ENCODE results near the gene ZNF598.

The ZNF598 gene

GRCh38 chr16:1990101-1990350 is 19.6 kb downstream of the ZNF598 start:
- no peak for DNase-seq

DNA sequence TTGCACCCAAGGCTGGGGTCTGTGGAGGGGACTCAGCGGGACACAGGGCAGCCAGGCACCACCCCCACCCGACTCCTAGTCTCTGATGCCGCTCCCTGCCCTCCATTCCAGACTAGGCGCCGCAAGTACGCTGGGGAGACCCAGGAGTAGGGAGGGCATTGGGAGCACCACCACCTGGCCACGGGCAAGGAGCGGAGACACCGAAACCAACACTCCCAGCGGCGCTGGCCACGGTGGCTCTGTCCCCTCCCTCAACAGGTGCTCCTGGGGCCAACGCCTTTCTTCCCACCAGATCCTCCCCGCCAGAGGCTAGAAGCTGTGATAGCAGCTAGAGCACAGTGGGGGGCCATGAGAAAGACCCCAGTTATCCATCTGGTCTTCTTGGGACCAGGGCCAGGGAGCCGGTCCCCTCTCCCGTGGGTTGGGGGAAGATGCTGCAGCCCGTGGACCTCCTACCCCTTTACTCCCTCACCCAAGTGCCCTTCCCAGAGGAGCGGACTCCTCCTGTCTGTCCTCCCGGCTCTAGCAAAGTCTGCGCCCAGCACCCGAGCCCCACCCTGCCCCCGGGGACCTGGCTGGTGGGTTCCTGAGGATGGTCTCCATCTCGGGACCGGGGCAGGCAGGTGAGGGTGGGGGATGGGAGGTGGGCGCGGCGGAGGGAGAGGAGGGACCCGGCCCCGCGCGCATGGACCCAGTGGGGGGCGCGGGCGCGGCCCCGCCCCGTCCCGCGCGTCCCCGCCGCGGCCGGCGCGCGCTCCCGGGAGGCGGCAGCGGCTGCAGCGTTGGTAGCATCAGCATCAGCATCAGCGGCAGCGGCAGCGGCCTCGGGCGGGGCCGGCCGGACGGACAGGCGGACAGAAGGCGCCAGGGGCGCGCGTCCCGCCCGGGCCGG is 20.2 kb downstream of the ZNF598 start, which contains the start of gene SYNGR3:
Gene SYNGR3, plus strand, starts transcription at position 762 of the 892 bp plus-strand sequence. CDS start 133 bp downstream, outside the sequence.
- DNase-seq, result peak; percentile 6

DNA sequence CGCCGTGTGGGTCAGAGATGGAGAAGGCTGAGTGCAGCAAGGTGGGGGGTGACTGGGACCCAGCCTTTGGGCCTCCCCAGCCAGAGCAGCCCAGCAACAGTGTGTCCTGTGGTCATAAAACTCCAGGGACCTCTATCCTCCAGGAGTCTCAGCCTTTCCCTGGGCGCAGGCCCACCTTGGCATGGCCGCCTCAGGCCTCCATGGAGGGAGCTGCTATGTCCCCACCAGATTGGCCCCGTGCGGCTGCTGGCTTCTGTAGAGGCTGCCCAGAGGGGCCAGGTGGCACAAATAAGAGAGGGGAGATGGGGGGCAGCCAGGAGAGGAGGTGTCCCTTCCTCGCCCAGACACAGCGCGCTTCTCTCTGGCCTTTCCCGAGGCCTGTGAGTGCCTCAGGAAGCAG is 22.4 kb downstream of the ZNF598 start:
- no peak for DNase-seq

- DNase-seq, result no peak
Measured at GRCh38 chr16:1985466-1986150, 24.0 kb downstream of the ZNF598 start.

GRCh38 chr16:1984347-1985225 is 25.0 kb downstream of the ZNF598 start:
- DNase-seq, result no peak

DNA sequence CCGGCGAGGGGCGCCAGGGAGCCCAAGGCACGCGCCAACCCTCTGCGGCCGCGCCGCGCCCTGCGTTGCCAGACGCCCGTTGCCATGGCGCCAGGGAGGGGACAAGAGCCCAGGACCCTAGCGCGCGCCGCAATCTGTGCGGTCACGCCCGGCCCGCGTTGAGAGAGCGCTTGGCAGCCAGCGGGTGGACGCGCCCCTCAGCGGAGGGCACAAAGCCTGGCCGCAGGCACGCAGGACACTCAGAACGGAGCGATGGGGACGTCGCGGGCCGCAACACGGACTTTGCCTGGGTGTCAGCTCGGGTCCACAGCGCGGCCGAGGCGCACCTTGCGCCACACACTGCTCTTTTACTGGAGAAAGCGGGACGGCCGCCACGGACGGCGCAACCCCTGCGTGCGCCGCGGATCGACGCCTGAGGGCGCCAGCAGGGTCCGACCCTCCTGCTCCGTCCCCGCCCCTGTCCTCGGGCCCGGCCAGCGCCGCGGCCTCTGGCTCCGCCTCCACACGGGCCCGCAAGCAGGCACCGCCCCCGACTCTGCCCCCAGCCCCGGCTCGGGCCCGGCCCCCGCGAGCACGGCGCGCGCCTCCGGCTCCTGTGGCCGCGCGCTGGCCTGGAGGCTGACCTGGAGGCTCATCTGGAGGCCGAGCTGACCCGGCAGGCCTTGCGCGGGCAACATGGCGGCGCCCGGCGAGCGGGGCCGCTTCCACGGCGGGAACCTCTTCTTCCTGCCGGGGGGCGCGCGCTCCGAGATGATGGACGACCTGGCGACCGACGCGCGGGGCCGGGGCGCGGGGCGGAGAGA is 25.9 kb downstream of the ZNF598 start, which contains the start of gene GFER:
Gene GFER, plus strand, starts transcription at position 650 of the 803 bp plus-strand sequence. Its CDS starts 26 bp downstream, at position 676.
- peak; percentile 62 for DNase-seq

DNA sequence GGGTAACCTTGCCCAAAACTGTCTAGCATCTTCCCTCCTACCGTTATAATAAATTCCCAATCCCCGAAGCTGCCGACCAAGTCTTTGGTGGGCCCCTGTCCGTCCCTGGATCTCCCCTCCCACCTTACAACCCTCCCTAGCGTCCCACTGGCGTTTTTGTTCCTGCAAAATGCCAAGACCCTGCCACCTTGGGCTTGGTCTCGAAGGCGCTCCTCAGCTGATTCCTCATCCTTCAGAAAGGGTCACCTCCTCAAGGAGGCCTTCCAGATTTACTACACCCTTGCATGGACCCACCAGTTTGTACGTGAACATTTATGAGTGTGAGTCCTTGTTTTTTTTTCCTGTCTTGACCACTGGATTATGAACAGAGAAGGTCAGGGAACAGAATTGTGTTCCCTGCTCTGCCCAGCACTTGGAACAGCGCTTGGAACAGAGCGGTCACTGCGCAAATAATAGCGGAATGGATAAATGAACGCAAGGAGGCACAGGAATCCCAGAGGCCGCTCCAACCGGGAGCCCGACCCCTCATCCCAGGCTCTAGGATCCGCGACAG is 26.6 kb downstream of the ZNF598 start:
- DNase-seq, result no peak

DNA sequence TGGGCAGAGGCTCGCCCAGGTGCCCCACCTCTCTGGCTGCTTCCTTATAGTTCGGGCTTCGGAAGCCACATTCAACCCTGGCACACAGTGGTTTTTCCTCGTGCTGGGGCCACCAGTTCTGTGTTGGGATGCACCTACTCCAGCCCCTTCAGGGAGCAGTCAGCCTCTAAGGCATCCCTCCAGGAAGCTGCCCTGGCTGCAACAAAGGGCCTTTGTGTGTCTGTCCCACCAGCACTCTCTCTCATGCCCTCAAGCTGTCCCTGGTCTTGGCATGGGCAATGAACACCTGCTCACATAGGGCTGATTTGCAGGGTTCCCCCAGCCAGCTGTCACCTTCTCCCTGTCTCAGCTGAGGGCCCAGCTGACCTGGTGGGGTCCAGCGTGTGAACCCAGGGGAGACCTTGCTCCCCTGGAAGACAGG is 27.6 kb downstream of the ZNF598 start:
- DNase-seq, result no peak

DNA sequence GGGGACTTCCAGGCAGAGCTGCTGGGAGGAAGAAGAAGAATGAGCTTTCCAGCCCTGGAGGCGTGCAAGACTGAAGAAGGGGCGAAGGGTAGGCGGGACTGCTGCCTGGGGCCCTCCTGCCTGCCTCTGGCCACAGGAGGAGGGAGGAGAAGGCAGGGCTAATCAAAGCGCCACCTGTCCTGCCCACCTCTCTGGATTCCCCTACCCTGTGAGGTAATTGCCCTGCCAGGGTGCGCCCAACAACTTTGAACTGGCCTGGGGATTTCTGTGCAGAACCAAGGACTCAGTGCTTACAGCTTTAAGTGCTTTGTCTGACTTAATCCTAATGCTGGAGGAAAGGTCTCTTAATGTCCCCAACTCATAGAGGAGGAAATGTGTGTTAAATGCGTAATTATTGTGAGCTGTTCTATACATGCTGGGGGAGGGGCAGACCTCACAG is 28.2 kb downstream of the ZNF598 start, which contains the start of gene NOXO1:
Gene NOXO1, minus strand, starts transcription at position 72 of the 439 bp plus-strand sequence. CDS start 290 bp downstream, outside the sequence.
- no peak for DNase-seq

GRCh38 chr16:1980770-1981087 is 28.9 kb downstream of the ZNF598 start:
- DNase-seq, result no peak

DNA sequence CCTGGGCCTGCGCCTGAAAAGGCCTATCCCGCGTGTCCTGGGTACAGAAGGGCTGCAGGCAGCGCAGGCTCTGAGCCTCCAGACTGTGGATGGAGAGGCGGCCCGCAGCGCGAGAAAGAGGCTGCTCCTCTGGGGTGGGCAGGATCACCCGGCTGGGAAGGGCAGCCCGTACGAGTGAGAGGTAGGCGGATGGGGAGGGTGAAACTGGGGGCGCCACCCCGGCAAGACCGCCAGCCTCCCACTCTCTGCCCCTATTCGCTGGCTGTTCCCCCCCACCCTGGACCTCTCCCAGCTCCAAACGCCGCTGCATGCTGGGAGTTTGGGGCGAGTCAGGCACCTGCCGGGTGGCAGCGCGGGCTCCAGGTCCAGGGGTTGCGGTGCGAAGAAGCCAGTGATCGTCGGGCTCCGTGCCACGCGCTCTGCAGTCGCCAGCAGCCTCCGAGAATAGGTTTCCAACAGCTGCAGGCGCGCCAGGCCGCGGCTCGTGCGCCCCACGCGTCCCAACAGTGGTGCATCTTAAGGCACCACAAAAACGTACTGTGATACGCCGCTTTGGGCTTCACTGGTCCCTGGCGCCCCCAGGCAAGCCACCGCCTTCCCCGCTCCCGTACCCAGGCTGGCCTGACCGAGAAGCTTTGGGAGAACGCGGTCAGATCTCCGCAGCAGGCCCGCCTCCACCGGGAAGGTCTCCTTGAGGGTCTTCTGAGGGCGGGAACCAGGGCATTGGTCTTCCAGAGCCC is 29.4 kb downstream of the ZNF598 start:
- DNase-seq, result no peak

DNA sequence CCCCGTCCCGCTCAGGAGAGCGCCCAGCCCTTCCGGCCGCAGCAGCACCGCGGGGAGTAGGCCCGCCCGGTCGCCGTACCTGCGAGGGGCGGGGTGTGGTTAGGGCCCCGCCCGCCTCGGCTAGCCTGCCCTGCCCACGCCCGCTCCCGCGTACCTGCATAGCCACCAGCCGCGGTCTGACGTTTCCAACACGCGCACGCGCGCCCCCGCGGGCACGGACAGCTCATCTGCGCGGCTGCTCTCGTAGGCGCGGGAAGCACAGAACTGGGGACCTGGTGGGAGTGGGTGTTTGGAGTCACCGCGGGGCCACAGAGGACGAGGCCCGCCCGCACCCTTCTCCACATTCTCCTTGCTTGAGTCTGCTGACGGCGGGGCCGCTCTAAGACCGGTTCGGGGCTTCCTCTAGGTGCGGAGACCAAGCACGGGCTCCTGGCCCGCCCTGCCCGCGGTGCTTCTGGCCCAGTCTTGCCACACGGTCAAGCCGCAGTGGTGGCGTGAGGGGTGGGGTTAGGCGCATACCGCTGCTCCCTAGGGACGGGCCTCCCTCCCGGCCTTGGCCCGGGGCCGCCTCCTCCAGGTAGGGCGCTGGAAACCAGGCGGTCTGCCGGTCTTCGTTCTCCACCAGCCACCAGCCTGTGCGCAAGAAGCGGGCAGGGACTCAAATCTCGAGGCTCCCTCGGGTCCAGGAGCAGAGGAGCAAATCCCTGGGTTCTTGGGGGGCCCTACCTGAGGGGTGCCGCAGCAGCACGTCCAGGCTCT is 30.2 kb downstream of the ZNF598 start:
- peak; percentile 34 for DNase-seq

- no peak for DNase-seq
Measured at GRCh38 chr16:1978476-1979120, 31.0 kb downstream of the ZNF598 start.

- DNase-seq, result no peak
Measured at GRCh38 chr16:1977875-1978268, 31.7 kb downstream of the ZNF598 start.

- no peak for DNase-seq
Measured at GRCh38 chr16:1976951-1977874, 32.4 kb downstream of the ZNF598 start.

DNA sequence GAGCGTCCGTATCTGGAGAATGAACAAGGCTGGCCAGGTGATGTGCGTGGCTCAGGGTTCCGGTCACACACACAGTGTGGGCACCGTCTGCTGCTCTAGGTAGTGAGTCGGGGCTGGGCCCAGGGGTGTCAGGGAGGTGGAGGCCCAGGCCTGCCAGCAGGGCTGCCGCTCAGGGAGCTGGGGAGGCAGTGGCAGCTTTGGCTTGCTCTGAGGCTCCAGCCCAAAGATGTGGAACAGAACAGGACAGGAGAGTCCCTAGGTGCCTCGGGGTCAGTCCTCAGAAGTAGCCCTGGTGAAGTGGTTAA is 33.5 kb downstream of the ZNF598 start:
- DNase-seq, result no peak

GRCh38 chr16:1975432-1976215 is 34.0 kb downstream of the ZNF598 start:
- no peak for DNase-seq

Data from NCI-H748 treated with DMSO at 0.1 percent for 48 hours (cell line).